Measurements from ENCODE around the gene FMO5. TPM values are rescaled to one million over a fixed set of nuclear protein-coding genes. Genes with fewer than 3 reads are reported as not detected.

Gene FMO5
- total and polyA plus RNA-seq, 2 of the 13 experiments (the other 11 are each of a cell fraction or from before 2014, with no cell fraction given): 48.2 to 149 TPM

DNA sequence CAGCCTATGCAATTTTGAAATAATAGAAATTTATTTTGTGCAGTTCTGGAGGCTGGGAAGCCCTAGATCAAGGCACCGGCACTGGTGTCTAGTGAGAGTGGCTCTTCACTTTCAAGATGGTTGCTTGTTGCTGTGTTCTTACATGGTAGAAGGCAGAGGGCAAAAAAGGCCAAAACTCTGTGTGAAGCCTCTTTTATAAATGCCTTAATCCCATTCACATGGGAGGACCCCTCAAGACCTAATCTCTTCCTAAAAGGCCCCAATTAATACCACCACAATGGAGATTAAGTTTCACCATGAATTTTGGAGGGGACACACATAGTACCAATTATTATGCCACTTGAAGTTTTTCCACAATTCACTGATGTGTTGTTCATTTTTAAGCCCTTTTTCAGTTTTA, 73.9 kb downstream of the FMO5 start:
- H3K27ac ChIP-seq (ENCODE audit: extremely low read length, insufficient read depth, low read length): no peak overlapping the region
- 88% methylated on average over 1 of the region's 1 CpG for WGBS (ENCODE audit: low lambda C conversion rate)
- POLR2A ChIA-PET: no interaction called here

More for the DNA sequence above, 73.9 kb downstream of the FMO5 start:
- BruUV-seq (replicated peaks): no TSS peak
- H3K4me2 ChIP-seq (ENCODE audit: low read depth, low read length): no peak overlapping the region
- H3K4me3 ChIP-seq (replicated peaks in 1 of 3; ENCODE audit: insufficient read depth in 1 of 3, low read depth in 2 of 3, low read length in 3 of 3): no peak overlapping the region
- no peaks in the 10 kb centered on the region for H3K79me2 ChIP-seq (ENCODE audit: insufficient read depth, low read length)
- FAIRE-seq (no peak), DNase-seq (ENCODE audit: low spot score) (no peak), ATAC-seq (no peak)
- H3K36me3 ChIP-seq (replicated peaks in 1 of 2; ENCODE audit: control insufficient read depth in 1 of 2, insufficient read depth in 2 of 2, low read length in 2 of 2): peaks cover 10 to 19% of the 10 kb centered on the region in 2 experiments; a peak in 4 of 5 replicates
- TF ChIP-seq ZNF430 (CRISPR knock-in tag; IDR thresholded peaks at IDR 0.05) (no peak), ZNF547 (CRISPR knock-in tag; IDR thresholded peaks at IDR 0.05) (no peak), ZNF280D (CRISPR knock-in tag; IDR thresholded peaks at IDR 0.05) (no peak), ZFYVE20 (CRISPR knock-in tag; IDR thresholded peaks at IDR 0.05; ENCODE audit: borderline replicate concordance, low read depth) (no peak)
- CTCF ChIA-PET (ENCODE audit: low intra/inter-chr PET ratio, low total read pairs): no interaction called here
- intact Hi-C loops (cut with micrococcal nuclease; ENCODE audit: unreplicated experiment): no loop called here
- peaks cover 16% of the 10 kb centered on the region for H3K4me1 ChIP-seq (ENCODE audit: insufficient read depth, low read length)
- H3K27me3 ChIP-seq (ENCODE audit: control insufficient read depth in 1 of 2, insufficient read depth in 2 of 2, low read length in 2 of 2): no peaks in the 10 kb centered on the region
- H3K9me3 ChIP-seq (ENCODE audit: low read length): no peaks in the 10 kb centered on the region
- no peaks in the 10 kb centered on the region for H4K20me1 ChIP-seq (ENCODE audit: insufficient read depth, low read length)
- no peak overlapping the region for H2AFZ ChIP-seq (ENCODE audit: low read length)
- no peak overlapping the region for H3K9ac ChIP-seq (ENCODE audit: insufficient read depth, low read depth, low read length)
- in situ Hi-C loops (cut with HindIII; ENCODE audit: extremely low pct_ligation_motif_present, low pct_unique_long_range_greater_than_20kb): no loop called here

All from HepG2 (cell line).